ENCODE data around the gene MN1.

MN1 gene

DNA sequence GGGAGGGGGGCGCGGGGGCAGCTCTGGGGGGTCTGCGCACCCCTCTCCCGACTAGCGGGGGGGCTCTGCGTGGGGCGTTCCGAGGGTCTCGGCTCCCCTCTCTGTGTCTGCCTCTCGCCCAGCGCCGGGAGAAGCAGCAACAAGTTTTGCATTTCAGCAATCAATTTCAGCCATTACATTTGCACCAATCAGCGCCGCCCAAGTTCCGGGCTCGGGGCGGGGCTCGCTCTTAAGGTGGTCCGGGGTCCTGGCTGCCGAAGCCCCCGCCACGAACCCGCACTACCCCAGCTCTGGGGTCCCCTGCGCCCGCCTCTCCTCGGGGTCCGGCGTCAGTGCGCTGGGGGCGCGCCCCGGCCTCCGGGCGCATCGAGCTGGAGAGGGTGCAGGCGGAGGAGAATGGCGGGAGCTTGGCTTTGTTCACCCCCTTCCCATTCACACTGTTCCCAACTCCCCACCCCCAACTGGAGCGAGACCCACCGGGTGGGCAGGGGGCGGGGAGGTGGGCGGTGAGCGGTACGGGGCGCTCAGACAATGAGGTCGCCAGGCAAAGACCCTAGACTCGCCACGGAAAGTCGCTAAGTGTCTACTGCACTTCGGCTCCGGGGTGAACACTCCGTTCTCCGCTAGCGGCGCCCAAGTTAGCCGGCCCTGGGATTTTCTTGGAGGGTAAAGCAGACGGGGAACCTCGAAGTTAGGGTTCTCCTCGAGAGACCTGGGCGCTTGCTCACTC is at the start of gene MN1:
TSS of gene MN1 (minus strand) at position 141 of the 730 bp plus-strand sequence. CDS start 1,213 bp downstream, outside the sequence.
- TF ChIP-seq, protein P1, sequence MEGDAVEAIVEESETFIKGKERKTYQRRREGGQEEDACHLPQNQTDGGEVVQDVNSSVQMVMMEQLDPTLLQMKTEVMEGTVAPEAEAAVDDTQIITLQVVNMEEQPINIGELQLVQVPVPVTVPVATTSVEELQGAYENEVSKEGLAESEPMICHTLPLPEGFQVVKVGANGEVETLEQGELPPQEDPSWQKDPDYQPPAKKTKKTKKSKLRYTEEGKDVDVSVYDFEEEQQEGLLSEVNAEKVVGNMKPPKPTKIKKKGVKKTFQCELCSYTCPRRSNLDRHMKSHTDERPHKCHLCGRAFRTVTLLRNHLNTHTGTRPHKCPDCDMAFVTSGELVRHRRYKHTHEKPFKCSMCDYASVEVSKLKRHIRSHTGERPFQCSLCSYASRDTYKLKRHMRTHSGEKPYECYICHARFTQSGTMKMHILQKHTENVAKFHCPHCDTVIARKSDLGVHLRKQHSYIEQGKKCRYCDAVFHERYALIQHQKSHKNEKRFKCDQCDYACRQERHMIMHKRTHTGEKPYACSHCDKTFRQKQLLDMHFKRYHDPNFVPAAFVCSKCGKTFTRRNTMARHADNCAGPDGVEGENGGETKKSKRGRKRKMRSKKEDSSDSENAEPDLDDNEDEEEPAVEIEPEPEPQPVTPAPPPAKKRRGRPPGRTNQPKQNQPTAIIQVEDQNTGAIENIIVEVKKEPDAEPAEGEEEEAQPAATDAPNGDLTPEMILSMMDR (IDR thresholded peaks at IDR 0.05; ENCODE audit: borderline replicate concordance, control extremely low read depth, extremely low read depth, insufficient read depth, missing control alignments), result no peak
- DNase-seq (ENCODE audit: low spot score), result peak; percentile 72
- in situ Hi-C loops (cut with MboI; ENCODE audit: low sequenced_read_pairs, unreplicated experiment), result no loop called here

DNA sequence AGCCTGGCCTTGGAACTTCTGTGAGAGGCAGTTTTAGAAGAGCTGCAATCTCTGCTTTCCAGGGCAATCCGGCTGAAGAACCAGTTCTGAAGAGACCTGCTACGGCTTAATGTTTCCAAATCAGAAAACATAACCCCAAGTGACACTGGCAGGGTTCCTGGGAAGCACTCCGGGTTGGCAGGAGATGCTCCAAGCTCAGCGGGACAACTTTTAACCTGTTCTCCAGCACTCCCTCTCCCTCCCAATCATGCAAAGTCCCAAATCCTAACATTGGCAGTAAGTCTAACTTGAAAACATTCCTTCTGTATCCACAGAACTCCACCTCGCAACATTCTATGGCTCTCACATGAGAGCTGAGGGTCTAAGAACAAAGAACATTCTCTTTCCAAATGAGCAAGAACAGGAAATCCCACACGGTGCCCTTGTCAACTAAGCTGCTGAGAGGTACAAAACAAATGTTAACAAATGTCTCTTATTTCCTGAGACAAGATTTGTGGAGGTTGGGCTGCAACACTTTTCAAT is 48.5 kb upstream of the MN1 start:
- DNase-seq (ENCODE audit: low spot score), result no peak
- TF ChIP-seq, protein P1 (IDR thresholded peaks at IDR 0.05; ENCODE audit: borderline replicate concordance, control extremely low read depth, extremely low read depth, insufficient read depth, missing control alignments), result no peak
- in situ Hi-C loops (cut with MboI; ENCODE audit: low sequenced_read_pairs, unreplicated experiment), result no loop called here

DNA sequence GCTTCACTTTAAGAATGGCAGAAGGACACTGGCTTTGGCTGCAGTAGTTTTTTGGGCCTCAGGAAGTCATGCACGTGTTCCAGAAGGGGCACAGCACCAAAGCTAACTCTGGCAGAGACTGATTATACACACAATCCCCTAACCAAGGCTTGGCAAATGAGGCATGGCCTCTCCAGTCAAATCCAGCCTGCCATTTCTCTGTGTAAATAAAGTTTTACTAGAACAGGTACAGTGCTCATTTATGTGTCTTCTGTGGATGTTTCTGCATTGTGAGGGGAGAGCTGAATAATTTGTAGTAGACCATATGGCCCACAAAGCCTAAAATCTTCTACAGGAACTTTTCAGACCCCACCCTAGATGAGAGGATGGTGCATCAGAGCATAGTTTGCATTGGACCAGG is 46.4 kb upstream of the MN1 start:
- DNase-seq (ENCODE audit: low spot score), result no peak
- TF ChIP-seq, protein P1 (IDR thresholded peaks at IDR 0.05; ENCODE audit: borderline replicate concordance, control extremely low read depth, extremely low read depth, insufficient read depth, missing control alignments), result no peak
- in situ Hi-C loops (cut with MboI; ENCODE audit: low sequenced_read_pairs, unreplicated experiment), result no loop called here

DNA sequence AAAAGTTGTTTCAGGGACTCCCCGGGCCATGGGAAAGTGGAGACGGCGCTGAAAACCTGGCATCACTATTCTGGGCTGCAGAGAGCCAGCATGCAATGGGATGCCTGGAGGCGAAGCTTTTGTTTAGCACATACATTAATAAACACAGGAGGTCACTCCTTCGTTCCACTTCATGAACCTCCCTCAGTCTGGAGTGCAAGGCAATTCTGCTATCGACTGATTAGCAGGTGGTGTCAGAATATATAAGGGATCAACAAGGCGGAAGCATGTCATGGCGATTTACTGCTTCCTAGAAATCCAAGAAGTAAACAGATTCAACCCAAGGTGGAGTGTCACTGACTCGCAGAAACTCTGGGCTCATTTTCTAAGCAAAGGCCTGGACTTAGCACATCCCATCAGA is 45.4 kb upstream of the MN1 start:
- TF ChIP-seq, protein P1 (IDR thresholded peaks at IDR 0.05; ENCODE audit: borderline replicate concordance, control extremely low read depth, extremely low read depth, insufficient read depth, missing control alignments), result no peak
- in situ Hi-C loops (cut with MboI; ENCODE audit: low sequenced_read_pairs, unreplicated experiment), result no loop called here

DNA sequence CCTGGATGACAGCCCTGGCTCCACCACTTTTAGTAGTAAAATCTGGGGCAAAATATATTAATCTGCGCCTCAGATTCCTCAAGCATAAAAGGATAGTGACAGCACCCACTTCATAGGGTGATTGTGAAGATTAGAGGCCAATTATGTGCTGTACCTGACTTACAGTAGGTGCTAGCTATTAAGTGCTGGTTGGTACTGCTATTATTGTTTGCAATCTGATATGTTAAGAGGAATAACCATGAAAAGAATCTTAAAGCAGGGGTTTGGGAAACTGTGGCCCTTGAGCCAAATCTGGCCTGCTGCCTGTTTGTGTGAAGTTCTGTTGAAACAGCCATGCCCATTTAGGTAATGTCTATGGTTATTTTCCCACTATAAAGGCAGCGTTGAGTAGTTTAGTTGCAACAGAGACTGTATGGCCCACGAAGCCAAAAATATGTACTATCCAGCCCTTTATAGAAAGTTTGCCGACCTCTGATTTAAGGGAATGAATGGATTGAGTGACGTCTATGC is 44.7 kb upstream of the MN1 start:
- no peak for DNase-seq (ENCODE audit: low spot score)
- TF ChIP-seq, protein P1 (IDR thresholded peaks at IDR 0.05; ENCODE audit: borderline replicate concordance, control extremely low read depth, extremely low read depth, insufficient read depth, missing control alignments), result no peak
- in situ Hi-C loops (cut with MboI; ENCODE audit: low sequenced_read_pairs, unreplicated experiment), result no loop called here

More for the DNA sequence above, 45.4 kb upstream of the MN1 start:
- no peak for DNase-seq (ENCODE audit: low spot score)

DNA sequence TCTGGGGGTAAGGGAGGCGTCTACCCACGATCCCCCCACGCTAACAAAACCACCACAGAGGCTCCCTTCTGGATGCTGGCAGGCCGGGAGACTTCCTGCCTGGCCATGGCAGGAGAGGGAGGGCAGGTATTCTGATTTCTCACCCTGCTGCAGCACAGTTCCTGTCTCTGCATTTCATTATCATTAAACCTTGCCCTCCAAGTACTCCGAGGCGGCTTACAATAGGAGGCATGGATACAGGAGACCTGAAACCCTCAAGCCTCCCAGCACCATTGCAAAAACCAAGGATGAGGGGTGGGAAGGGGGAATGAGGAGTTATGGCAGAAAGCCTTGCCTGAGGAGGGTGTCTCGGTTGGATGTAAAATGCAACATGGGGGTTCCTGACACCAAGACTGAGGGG is 44.1 kb upstream of the MN1 start:
- no peak for DNase-seq (ENCODE audit: low spot score)
- in situ Hi-C loops (cut with MboI; ENCODE audit: low sequenced_read_pairs, unreplicated experiment), result no loop called here
- TF ChIP-seq, protein P1 (IDR thresholded peaks at IDR 0.05; ENCODE audit: borderline replicate concordance, control extremely low read depth, extremely low read depth, insufficient read depth, missing control alignments), result no peak
